IPS-NIHi7 (cell line): ENCODE results near the gene CDH24.

ENCODE experiments used
- DNase-seq: peaks from one replicate; pipeline ENCODE4 v3.0.0; 2012; ENCODE audit warnings: mixed read lengths; ENCODE audit errors: extremely low spot score

CDH24 gene

DNA sequence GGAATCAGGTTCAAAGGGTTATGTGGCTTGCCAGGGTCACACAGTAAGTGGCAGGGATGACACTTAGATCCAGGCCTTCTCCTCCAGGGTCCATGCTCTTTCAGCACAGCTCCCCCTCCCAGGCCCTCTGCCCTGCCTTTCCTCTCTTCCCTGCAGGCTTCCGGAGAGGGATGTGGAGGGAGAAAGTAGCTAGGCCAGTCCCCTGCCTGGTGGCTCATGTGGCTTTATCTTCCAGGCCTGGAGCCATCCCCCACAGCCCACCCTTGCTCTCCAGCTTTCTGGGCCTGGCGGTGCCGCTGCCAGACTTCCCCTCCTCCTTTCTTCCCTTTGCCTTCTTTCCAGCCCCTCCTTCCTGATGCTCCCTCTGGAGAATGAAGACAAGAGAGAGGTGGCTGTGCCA, 13.6 kb downstream of the CDH24 start:
- DNase-seq, result no peak

- no peak for DNase-seq
Observed at GRCh38 chr14:23043145-23043544, 14.2 kb downstream of the CDH24 start.

- no peak for DNase-seq
Observed at GRCh38 chr14:23042162-23042965, 15.0 kb downstream of the CDH24 start, which contains the start of gene PSMB11. Gene PSMB11 (plus strand): TSS chr14:23042212. CDS start chr14:23042226, 14 bp downstream.

DNA sequence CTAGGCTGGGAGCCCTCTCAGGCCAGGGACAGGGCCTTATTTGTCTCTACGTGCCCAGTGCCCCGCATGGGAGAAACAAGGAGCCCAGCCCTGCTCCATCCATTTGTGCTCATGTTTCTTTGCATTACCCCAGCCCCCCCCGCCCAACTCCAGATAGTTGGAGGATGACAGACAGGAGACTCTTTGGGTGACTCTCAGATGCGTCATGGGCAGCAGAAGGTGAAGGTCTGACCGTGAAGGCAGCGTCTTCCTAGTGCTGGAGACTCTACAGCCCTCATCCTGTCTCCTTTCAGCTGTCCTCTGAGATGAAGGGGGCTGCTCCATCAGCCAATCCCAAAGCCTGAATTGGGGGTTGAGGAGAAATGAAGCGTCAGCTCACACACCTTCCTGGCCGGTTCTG, 15.6 kb downstream of the CDH24 start:
- DNase-seq, result no peak

DNA sequence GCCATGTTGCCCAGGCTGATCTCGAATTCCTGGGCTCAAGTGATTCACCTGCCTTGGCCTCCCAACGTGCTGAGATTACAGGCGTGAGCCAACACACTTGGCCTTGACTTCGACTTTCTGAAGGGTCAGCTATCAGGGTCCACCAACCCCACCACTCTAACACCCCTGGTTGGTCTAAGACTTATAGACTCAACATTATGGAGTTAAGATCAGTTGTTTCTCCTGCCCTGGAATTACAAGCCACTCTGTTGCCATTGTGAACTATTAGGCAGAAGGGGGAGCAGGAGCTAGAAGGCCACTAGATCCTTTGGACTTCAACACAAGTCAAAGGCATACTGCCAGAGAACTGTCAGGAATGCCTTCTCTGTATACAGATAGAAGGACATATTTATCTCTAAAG, 17.2 kb downstream of the CDH24 start:
- no peak for DNase-seq

DNA sequence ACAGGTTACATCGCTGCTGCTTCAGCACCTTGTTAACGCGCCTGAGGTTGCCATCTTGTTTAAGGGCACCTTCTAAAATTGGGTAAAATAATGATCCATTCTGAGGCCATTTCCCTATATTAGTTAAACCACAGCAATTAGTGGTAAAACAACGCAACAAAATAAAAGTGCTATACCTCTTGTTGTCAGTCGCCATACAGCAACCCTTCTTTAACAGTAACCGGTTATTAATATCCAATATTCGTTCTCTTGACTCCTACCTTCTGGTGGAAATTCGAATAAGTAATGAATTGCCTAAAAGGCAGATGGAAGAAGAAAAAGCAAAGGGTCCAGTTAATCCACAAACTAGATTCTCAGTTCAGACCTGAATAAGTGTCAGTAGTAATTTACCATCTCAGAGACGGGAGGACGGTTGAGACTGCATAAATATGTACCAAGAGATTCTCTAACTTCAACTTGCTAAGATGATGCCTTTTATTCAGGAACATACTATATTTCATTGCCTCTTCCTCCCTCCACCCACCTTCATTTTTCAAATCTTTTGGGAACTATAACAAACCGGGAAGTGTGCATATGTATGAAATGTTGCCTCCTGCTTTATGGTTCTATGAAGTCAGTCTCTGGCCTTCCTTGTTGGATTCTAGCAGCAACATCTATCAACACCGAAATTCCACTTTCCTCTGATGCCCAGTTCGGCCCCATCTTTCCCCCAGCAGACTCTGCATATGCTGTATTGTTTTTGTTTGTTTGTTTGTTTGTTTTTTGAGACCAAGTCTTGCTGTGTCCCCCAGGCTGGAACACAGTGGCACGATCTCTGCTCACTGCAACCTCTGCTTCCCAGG, 21.8 kb downstream of the CDH24 start:
- DNase-seq, result no peak

DNA sequence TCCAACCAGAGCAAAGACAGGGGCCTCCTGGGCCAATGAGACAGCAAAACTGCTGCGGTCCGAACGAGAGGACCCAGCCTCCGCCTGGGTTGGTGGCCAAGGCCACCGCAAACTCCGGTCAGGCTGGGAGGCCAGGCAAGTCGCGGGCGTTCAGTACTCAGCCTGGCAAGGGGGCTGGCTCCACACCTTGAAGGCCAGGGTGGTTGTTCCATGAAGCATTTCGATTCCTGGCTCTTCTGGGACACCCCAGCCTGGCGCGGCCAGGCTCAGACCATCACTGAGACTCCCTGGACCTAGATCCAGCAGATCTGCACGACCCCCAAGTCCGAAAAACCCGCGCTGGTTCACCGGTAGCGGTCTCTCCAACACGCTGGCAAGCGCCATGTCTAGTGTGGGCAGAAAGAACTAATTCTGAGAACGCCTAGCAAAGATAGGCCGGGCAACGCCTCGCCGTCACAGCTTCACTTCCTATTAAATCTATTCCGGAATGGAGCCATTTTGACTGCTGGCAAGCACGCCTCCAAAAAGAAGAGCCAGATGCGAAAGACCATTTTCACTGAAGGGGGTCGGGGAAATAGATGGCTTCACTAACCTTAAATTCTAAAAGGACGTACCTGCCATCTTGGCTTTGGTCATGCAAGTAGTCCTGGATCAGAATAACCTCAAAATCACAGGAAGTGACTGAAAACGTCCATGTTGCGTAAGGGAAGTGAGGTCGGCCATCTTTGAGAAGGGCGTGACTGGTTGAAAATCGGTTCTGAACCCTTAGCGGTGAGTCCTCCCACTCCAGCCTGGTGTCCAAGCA, 22.6 kb downstream of the CDH24 start, which contains the start of gene PSMB5:
Gene PSMB5, minus strand, starts transcription at position 403 of the 805 bp plus-strand sequence. Its CDS starts 19 bp downstream, at position 384.
- peak; percentile 92 for DNase-seq

- DNase-seq, result no peak
Observed at GRCh38 chr14:23033801-23034497, 23.4 kb downstream of the CDH24 start.

- no peak for DNase-seq
Observed at GRCh38 chr14:23033251-23033727, 24.0 kb downstream of the CDH24 start.

- DNase-seq, result no peak
Observed at GRCh38 chr14:23030936-23031335, 26.4 kb downstream of the CDH24 start.

GRCh38 chr14:23028799-23029198, 28.5 kb downstream of the CDH24 start:
- no peak for DNase-seq

DNA sequence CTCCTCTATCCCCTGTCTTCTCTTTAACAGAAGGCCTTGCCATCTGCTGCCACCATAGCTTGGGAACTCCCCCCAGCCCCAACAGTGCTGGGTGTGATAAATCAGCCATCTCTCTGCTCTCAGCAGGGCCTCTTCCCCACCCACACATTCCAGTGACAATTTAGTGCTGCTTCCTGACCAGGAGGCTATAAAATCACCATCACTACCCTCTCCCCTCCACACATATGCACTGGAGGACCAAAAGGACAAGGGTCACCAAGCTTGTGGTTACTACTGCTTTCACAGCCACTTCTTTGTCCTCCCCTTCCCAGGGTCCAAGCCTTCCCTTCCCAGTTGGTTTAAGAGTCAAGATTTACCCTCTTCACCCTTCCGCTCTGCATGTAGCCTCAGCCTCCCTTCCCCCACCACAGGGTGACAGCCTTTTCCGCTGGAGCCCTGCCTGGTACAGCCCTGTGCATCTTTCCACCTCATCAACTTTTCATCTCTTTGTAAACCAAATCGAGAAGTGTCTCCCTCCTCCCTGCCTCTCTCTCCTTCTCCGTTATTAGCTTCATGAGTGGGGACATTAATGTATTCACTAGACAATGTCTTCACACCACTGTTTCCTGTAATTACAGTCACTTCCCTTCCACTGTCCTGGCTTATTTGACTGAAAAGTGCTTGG, 32.0 kb downstream of the CDH24 start:
- no peak for DNase-seq

GRCh38 chr14:23024612-23025075, 32.7 kb downstream of the CDH24 start:
- DNase-seq, result no peak

DNA sequence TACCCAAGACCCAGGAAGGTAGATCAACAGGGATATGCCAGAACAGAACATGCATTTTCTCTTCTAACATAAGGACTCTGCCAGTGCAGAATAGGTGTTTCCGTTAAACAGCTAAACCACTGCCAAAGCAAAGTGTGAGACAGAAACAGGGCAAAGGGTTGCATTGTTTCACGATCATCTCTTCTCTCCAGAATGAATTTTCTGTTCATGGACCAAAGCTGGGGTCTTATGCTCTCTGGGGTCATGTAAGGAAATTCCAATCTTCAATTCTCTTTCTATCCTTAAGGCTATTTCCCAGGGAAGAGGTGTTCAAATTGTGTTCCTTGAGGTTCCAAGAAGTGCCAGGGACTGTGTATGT, 33.5 kb downstream of the CDH24 start:
- DNase-seq, result no peak

DNA sequence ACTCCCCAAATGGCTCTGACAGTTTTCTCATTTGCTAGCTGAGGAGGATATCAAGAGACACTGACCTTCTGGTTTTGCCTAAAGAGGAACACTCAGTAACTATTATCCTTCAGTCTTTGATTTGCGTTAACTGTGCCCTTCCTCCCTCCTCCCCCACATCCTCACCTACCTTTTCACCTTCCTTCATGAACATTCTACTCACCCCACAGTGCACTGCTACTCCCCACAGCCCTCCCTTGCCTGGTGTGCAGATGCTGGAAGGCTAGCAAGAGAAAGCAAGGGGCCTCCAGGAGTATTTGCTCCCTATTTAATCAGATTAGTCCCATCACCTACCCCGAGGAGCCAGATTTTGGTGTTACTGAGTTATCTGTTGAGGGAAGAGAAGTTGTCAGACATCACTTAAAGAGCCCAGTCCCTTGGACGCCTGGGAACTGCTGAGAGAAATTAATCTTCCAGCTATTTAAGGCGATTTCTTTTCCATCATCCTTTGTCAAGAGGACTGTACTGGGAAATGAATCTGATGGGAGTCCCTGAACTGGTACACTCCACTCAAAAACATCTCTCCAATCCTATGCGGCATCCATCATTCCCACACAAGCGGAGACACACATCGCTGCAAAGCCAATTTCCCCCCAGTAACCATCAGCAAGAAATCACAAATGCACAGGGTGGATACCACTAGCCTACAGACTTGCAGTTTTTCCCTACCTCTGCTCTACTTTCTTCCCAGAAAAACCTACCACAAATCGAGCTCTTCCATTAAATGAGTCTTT, 34.1 kb downstream of the CDH24 start:
- no peak for DNase-seq

GRCh38 chr14:23021889-23022442, 35.4 kb downstream of the CDH24 start:
- DNase-seq, result no peak

- DNase-seq, result no peak
Observed at GRCh38 chr14:23021434-23021833, 35.9 kb downstream of the CDH24 start.

- DNase-seq, result no peak
Observed at GRCh38 chr14:23020143-23021128, 36.9 kb downstream of the CDH24 start.
